GM12892 (cell line): ENCODE data around the gene CLDN1.

ENCODE experiments used
- POLR2A ChIP-seq: IDR thresholded peaks from 2 replicates; pipeline ENCODE4 v1.6.1; 2011; ENCODE audit warnings: low read depth, low read length, control low read depth
- POLR2AphosphoS5 ChIP-seq: IDR thresholded peaks from 2 replicates; pipeline ENCODE4 v1.6.1; 2011; ENCODE audit warnings: low read depth, low read length, control low read depth
- TAF1 ChIP-seq: IDR thresholded peaks from 2 replicates; pipeline ENCODE4 v1.6.1; 2011; ENCODE audit warnings: low read depth, mild to moderate bottlenecking, control low read depth, low read length, borderline replicate concordance

DNA sequence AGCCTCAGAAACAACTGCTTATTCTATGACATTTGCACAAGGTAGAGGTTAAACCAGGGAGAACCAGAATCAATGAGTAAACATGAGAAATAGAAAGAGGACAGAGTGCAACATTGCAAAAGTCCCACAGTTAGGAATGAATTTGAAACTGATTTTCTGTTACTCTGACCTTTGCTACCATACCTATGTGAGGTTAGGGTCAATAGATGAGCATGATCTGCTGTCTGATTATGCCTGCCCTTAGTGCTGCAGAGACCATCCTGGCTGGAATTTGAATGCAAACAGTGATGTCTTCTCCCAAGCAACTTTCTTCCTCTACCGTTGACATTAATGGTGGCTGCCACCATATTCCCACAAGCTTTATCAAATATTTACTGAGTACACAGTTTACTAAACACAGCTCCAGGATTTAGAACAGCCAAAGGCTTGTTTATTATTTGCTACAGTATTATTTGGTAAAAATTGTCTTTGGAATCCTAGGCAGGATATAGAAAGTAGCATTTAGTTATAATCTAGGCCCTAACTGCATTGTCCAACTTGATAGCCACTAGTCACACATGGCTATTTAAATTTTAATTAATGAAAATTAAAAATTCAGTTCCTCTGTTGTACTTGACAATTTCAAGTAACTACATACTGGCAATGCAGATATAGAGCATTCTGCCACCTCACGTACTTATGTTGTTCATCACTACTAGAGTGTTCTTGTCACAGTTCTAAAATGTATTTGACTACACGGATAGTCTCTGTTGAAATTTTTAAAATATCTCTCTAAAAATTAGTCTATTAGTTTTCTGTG, 8.9 kb upstream of the CLDN1 start:
- TF ChIP-seq POLR2AphosphoS5: no peak
- no peak for TF ChIP-seq POLR2A
- no peak for TF ChIP-seq TAF1
